GM18870 (cell line): ENCODE results near the gene LEPR.
A peak's percentile ranks its signal among the peaks of the same experiment; 100 is the strongest.
"Not testable (repeated sequence)": the region's sequence is repeated elsewhere in the genome, so short reads cannot be mapped to it uniquely, and the experiment has no call there.

Experiments
- ATAC-seq: cut with Tn5 transposase; IDR thresholded peaks from one replicate; pipeline ENCODE4 v1.9.1; 2021; ENCODE audit warnings: moderate library complexity; ENCODE audit not compliant: unreplicated experiment

The LEPR gene

GRCh38 chr1:65435987-65436386, 15.5 kb downstream of the LEPR start:
- ATAC-seq = no peak

- no peak for ATAC-seq
Observed at GRCh38 chr1:65437616-65438015, 17.1 kb downstream of the LEPR start.

- no peak for ATAC-seq
Observed at GRCh38 chr1:65440322-65440900, 19.9 kb downstream of the LEPR start.

- no peak for ATAC-seq
Observed at GRCh38 chr1:65440915-65441314, 20.4 kb downstream of the LEPR start.

GRCh38 chr1:65441464-65441863, 21.0 kb downstream of the LEPR start:
- no peak for ATAC-seq

GRCh38 chr1:65442442-65442841, 22.0 kb downstream of the LEPR start:
- no peak for ATAC-seq

- no peak for ATAC-seq
Observed at GRCh38 chr1:65443647-65444046, 23.2 kb downstream of the LEPR start.

- ATAC-seq = no peak
Observed at GRCh38 chr1:65444128-65444640, 23.7 kb downstream of the LEPR start.

- no peak for ATAC-seq
Observed at GRCh38 chr1:65445837-65446236, 25.4 kb downstream of the LEPR start.

- no peak for ATAC-seq
Observed at GRCh38 chr1:65449214-65449823, 28.9 kb downstream of the LEPR start.

- ATAC-seq = not testable (repeated sequence)
Observed at GRCh38 chr1:65455678-65456077, 35.2 kb downstream of the LEPR start.

GRCh38 chr1:65456481-65456880, 36.0 kb downstream of the LEPR start:
- ATAC-seq = no peak

- ATAC-seq = no peak
Observed at GRCh38 chr1:65457868-65458267, 37.4 kb downstream of the LEPR start.

- no peak for ATAC-seq
Observed at GRCh38 chr1:65458730-65459396, 38.4 kb downstream of the LEPR start.

- peak; percentile 73 for ATAC-seq
Observed at GRCh38 chr1:65459397-65459768, 38.9 kb downstream of the LEPR start.

- ATAC-seq = not testable (repeated sequence)
Observed at GRCh38 chr1:65465837-65466236, 45.4 kb downstream of the LEPR start.

- no peak for ATAC-seq
Observed at GRCh38 chr1:65467536-65467935, 47.1 kb downstream of the LEPR start.

GRCh38 chr1:65469126-65469888, 48.8 kb downstream of the LEPR start:
- ATAC-seq = no peak

GRCh38 chr1:65469889-65470340, 49.4 kb downstream of the LEPR start:
- no peak for ATAC-seq
